GM04504 (cell line): ENCODE data around the gene DCPS.
"Not testable (repeated sequence)": the region's sequence is repeated elsewhere in the genome, so short reads cannot be mapped to it uniquely, and the experiment has no call there.

Experiments
- DNase-seq: peaks from one replicate; pipeline ENCODE4 v3.0.0-alpha.2; 2012; ENCODE audit warnings: low read depth

The DCPS gene

GRCh38 chr11:126288237-126288636 is 15.6 kb upstream of the DCPS start:
- no peak for DNase-seq

GRCh38 chr11:126290887-126291286 is 13.0 kb upstream of the DCPS start:
- no peak for DNase-seq

DNA sequence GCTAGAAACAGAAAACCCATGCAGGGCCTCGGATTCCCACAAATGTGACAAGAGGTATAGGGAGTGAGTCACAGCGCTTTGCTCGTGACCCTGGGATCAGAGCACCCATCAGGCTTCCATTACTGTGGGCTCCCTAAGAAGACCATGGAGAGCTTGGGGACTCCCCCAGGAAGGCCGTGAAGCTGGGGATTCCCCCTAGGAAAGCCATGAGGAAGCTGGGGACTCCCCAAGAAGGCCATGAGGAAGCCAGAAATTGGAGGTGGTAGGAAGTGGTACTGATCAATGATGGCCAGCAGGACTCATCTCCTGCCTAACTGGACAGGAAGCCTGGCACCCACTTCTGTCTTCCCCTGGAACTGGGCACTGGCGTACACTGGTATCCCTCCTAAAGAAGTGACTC is 10.1 kb upstream of the DCPS start:
- no peak for DNase-seq

GRCh38 chr11:126297004-126297403 is 6.9 kb upstream of the DCPS start:
- no peak for DNase-seq

DNA sequence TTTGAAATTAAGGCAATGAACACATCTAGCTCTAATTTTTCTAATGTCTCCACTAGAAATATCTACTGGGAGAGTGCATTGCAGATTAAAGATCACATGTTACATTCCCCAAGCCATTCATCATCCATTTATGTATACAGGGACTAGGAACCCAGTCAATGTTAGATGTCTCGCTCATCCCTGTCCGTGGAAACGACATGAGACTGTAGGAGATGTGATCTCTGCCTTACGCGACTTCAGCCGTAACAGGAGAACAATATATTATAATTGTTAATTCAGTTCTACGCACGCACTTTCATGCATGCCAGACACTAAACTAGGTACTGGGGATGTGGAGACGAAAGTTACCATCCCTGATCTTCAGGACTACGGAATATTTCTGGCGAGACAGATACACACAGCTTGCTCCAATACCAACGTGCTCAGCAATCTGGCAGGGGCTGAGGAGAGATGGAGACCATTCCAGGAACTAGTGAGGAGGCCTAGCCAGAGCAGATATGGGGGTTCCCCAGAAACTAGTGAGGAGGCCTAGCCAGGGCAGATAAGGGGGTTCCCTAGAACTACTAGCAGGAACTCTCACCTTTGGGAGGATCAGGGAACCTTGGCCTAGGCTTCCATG is 706 bp downstream of the DCPS start:
- no peak for DNase-seq

- no peak for DNase-seq
Observed at GRCh38 chr11:126305699-126306098, 1.8 kb downstream of the DCPS start.

GRCh38 chr11:126307706-126308105 is 3.8 kb downstream of the DCPS start:
- no peak for DNase-seq

GRCh38 chr11:126308271-126308671 is 4.4 kb downstream of the DCPS start:
- no peak for DNase-seq

- DNase-seq: not testable (repeated sequence)
Observed at GRCh38 chr11:126308771-126309170, 4.9 kb downstream of the DCPS start.

DNA sequence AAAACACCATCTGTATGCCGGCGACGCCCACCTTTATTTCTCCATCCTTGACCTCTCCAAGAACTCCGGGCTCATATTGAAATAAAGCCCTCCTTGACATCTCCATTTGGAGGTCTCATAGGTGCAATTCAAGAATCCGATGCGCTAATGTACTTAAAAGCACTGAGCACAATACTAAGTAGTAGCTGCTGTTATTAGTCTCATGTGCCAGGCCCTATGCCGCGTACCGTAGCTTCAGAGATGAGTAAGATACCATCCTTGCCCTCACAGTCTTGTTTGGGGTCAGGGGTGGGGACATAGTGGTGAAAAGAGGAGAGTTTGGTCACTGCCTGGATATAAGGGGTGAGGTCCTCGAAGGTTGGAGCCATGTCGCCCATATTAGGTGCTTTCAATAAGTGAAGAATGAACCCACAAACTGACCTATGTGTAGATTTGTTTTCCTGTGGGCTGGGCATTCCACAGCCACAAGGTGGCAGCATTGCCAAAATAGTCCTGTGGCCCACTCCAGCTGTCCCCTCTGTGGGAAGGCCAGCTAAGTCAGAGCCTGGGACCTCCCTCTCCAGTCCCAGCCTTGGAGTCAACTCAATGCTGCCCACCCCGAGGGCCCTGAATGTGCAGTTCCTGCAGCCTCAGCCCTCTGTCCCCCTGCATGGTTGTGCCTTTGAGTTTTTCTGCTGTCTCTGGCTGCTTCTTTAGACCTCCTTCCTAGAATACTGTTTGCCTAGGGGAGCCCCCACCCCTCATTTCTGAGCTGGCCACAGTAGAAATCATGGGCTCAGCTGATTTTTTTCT is 6.5 kb downstream of the DCPS start:
- DNase-seq: peak; percentile 58

GRCh38 chr11:126310992-126311310 is 7.1 kb downstream of the DCPS start:
- no peak for DNase-seq

GRCh38 chr11:126311401-126312291 is 7.8 kb downstream of the DCPS start:
- no peak for DNase-seq

DNA sequence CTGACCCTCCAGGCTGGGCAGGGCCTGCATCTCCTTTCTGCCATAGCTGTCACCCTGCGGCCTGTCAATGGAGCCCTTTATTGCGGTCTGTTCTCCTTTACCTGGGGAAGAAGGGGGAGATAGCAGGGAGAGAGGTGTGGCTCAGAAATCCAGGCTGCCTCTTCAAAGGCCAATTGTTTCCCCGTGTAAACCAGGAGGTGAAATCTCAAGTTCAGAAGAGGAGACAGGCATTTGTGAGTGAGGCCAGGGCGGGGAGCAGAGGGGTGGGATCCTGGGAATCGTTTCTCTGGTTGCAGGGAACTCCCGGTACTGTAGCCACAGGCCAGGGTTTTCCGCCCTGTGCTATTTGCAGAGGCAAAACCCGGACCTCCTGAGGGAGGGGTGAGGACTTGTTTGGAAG is 9.1 kb downstream of the DCPS start:
- no peak for DNase-seq

GRCh38 chr11:126313826-126314225 is 10.0 kb downstream of the DCPS start:
- DNase-seq: no peak

DNA sequence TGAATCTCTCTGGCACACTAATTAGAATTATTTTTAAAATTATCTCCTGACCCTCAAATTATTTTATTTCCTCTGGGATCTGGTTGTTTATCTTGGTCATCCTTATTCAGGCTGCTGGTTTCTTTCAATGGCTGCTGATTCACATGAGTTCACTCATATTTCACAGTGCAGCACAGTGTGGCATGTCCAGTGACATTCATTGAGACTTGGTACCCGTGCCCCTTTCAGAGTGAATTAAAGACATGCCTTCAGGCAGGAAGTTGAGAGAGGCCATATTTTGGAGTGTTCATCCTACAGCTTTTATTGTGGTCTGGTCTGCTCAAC is 13.5 kb downstream of the DCPS start:
- DNase-seq: no peak

- peak; percentile 75 for DNase-seq
Observed at GRCh38 chr11:126317756-126318573, 14.1 kb downstream of the DCPS start.

GRCh38 chr11:126318574-126319373 is 14.9 kb downstream of the DCPS start:
- DNase-seq: peak; percentile 94

GRCh38 chr11:126319374-126319740 is 15.5 kb downstream of the DCPS start:
- DNase-seq: no peak

DNA sequence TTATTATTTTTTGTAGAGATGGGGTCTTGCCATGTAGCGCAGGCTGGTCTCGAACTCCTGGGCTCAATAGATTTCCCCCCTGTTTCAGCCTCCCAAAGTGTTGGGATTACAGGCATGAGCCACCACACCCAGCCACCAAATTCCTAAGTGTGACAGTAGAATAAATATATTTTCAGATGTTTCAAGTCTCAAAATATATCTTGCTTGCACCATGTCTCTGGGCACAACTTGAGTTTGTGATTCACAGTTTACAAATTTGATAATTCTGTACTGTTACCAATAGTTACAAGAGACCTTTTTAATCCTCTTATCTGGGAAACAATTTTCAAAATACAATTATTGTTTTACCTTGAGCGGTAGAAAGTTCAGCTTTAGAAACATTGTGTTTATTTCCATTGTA is 19.1 kb downstream of the DCPS start:
- no peak for DNase-seq

DNA sequence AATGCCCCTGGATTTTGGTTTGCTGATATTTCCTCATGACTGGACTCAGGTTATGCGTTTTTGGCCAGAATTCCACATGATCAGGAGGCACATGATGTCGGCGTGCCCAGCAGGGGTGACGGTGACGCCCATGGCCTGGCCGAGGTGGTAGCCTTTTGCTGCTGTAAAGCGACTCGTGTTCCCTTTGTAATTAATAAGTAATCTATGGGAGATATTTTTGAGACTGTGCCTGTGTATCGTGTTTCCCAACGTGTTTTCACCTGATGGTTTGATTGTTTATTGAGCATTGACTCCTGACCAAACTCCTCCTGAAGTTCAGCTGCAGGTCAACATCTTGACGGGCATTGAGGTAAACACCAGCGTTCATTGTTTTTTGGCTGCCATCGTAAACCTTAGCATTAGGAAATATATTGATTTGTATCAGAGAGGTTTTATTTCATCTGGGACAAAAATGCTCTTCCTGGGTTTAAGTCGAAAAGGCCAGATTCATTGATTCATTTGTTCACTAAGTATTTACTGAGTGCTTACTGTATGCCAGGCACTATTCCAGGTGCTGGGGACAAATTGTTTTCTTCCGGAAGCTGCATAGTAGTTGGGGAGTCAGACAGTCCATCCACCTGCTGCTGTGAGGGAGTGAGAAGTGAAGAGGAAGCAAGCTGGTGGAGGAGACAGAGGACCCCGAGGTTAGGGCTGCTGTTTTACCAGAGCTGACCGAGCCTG is 23.6 kb downstream of the DCPS start:
- no peak for DNase-seq

DNA sequence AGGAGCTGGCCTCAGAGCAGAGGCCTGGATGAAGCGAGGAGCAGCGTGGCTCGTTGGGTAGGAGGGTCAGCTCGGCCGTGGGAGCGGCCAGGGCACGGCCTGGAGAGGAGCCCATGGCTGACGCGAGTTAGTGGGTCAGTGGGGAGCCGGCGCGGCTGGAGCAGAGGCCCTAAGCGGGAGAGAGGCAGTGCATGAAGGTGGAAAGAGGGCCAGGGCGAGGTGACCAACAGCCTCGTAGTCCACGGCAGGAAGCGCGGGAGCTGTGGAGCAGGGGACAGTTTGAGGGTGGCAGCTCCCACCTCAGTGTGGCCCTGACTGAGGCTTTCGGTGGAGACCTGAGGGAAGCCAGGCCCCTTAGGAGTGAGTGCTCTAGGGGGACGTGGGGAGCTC is 24.1 kb downstream of the DCPS start:
- no peak for DNase-seq
